ENCODE results near the gene MRPL17. TPM values are rescaled to one million over a fixed set of nuclear protein-coding genes. Genes with fewer than 3 reads are reported as not detected.

MRPL17 gene
- total RNA-seq, 2 donors from 2014 or later: 18.3 to 44.6 TPM

GRCh38 chr11:6646918-6647679 is 36.0 kb downstream of the MRPL17 start:
- Histone ChIP-seq H3K36me3 (no peaks in the 10 kb centered on the region), H3K4me3 (no peak overlapping the region), H3K27ac (peak overlapping the region; percentile 53 to 57), H3K27me3 (replicated peaks; ENCODE audit: insufficient read depth) (no peaks in the 10 kb centered on the region), H3K4me1 (replicated peaks) (no peaks in the 10 kb centered on the region), H3K9me3 (no peaks in the 10 kb centered on the region)
- intact Hi-C loops (cut with DNase I): no loop called here
- 41% methylated on average over 9 of the region's 9 CpGs for WGBS
- TF ChIP-seq, protein P1, sequence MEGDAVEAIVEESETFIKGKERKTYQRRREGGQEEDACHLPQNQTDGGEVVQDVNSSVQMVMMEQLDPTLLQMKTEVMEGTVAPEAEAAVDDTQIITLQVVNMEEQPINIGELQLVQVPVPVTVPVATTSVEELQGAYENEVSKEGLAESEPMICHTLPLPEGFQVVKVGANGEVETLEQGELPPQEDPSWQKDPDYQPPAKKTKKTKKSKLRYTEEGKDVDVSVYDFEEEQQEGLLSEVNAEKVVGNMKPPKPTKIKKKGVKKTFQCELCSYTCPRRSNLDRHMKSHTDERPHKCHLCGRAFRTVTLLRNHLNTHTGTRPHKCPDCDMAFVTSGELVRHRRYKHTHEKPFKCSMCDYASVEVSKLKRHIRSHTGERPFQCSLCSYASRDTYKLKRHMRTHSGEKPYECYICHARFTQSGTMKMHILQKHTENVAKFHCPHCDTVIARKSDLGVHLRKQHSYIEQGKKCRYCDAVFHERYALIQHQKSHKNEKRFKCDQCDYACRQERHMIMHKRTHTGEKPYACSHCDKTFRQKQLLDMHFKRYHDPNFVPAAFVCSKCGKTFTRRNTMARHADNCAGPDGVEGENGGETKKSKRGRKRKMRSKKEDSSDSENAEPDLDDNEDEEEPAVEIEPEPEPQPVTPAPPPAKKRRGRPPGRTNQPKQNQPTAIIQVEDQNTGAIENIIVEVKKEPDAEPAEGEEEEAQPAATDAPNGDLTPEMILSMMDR (IDR thresholded peaks at IDR 0.05): no peak
- TF ChIP-seq POLR2A (IDR thresholded peaks at IDR 0.05) (no peak), POLR2AphosphoS5 (IDR thresholded peaks at IDR 0.05) (no peak)
- DNase-seq (ENCODE audit: low spot score): no peak

GRCh38 chr11:6646576-6646917 is 36.6 kb downstream of the MRPL17 start:
- no peaks in the 10 kb centered on the region for H3K36me3 ChIP-seq
- no peak for TF ChIP-seq POLR2AphosphoS5 (IDR thresholded peaks at IDR 0.05)
- TF ChIP-seq POLR2A (IDR thresholded peaks at IDR 0.05): no peak
- no peak overlapping the region for H3K4me3 ChIP-seq
- peak overlapping the region; percentile 53 to 57 for H3K27ac ChIP-seq
- H3K27me3 ChIP-seq (replicated peaks; ENCODE audit: insufficient read depth): no peaks in the 10 kb centered on the region
- intact Hi-C loops (cut with DNase I): no loop called here
- no peaks in the 10 kb centered on the region for H3K9me3 ChIP-seq
- 40% methylated on average over 3 of the region's 3 CpGs for WGBS
- no peaks in the 10 kb centered on the region for H3K4me1 ChIP-seq (replicated peaks)
- no peak for DNase-seq (ENCODE audit: low spot score)

DNA sequence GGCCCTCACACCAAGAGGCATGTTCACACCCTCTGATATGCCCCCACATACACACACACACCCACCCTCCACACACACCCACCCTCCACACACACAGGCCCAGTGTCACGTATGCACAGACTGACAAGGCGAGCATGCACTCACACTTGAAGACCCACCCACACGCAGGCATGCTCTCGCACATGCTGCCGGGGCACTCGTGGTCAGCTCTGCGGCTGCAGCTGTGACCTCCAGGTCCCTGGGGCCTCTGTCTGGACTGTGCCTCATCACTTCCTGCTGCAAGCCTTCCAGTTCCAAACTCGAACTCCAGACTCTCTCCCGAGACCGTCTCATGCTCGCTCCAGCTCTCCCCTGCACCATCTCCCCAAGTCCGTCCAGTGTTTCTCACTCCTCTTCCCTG is 37.1 kb downstream of the MRPL17 start:
- H3K36me3 ChIP-seq: no peaks in the 10 kb centered on the region
- peak overlapping the region in 1 of 2 donors; percentile 53 for H3K27ac ChIP-seq
- DNase-seq (ENCODE audit: low spot score): no peak
- no peaks in the 10 kb centered on the region for H3K9me3 ChIP-seq
- no peaks in the 10 kb centered on the region for H3K27me3 ChIP-seq (replicated peaks; ENCODE audit: insufficient read depth)
- TF ChIP-seq POLR2AphosphoS5 (IDR thresholded peaks at IDR 0.05): no peak
- TF ChIP-seq, protein P1 (IDR thresholded peaks at IDR 0.05): no peak
- no peak for TF ChIP-seq POLR2A (IDR thresholded peaks at IDR 0.05)
- 73% methylated on average over 12 of the region's 12 CpGs for WGBS
- intact Hi-C loops (cut with DNase I): no loop called here
- H3K4me3 ChIP-seq: no peak overlapping the region
- no peaks in the 10 kb centered on the region for H3K4me1 ChIP-seq (replicated peaks)

- Histone ChIP-seq H3K4me3 (no peak overlapping the region), H3K27me3 (replicated peaks; ENCODE audit: insufficient read depth) (no peaks in the 10 kb centered on the region), H3K9me3 (no peaks in the 10 kb centered on the region), H3K36me3 (peaks cover 0 to 6% of the 10 kb centered on the region in 2 donors), H3K27ac (no peak overlapping the region), H3K4me1 (replicated peaks) (no peaks in the 10 kb centered on the region)
- 87% methylated on average over 7 of the region's 7 CpGs for WGBS
- intact Hi-C loops (cut with DNase I): no loop called here
- DNase-seq (ENCODE audit: low spot score): no peak
- TF ChIP-seq, protein P1 (IDR thresholded peaks at IDR 0.05): no peak
- TF ChIP-seq POLR2AphosphoS5 (IDR thresholded peaks at IDR 0.05): no peak
Observed at GRCh38 chr11:6642957-6643356, 40.2 kb downstream of the MRPL17 start.

- H3K4me3 ChIP-seq: no peak overlapping the region
- intact Hi-C loops (cut with DNase I): no loop called here
- no peak overlapping the region for H3K27ac ChIP-seq
- H3K9me3 ChIP-seq: no peaks in the 10 kb centered on the region
- H3K27me3 ChIP-seq (replicated peaks; ENCODE audit: insufficient read depth): no peaks in the 10 kb centered on the region
- peaks cover 0 to 6% of the 10 kb centered on the region in 2 donors for H3K36me3 ChIP-seq
- TF ChIP-seq POLR2A (IDR thresholded peaks at IDR 0.05) (no peak), POLR2AphosphoS5 (IDR thresholded peaks at IDR 0.05) (no peak)
- TF ChIP-seq, protein P1 (IDR thresholded peaks at IDR 0.05): no peak
- WGBS: 95% methylated on average over 25 of the region's 26 CpGs
- DNase-seq (ENCODE audit: low spot score): no peak
- no peaks in the 10 kb centered on the region for H3K4me1 ChIP-seq (replicated peaks)
Observed at GRCh38 chr11:6640985-6641701, 42.0 kb downstream of the MRPL17 start.

Data from prostate gland (tissue), 2 donors.